Liver (tissue), 9 donors: Measurements from ENCODE around the gene SAV1. TPM values are rescaled to one million over a fixed set of nuclear protein-coding genes. Genes with fewer than 3 reads are reported as not detected.

ENCODE experiments used
- DNase-seq: peaks from one replicate; pipeline ENCODE4 v3.0.0-alpha.2; 2017; ENCODE audit warnings: low spot score
- H3K27ac ChIP-seq, 2 donors: one replicate each; pipeline ENCODE4 v1.7.0; 2013; ENCODE audit warnings: inconsistent platforms in 2 of 2, low read length in 2 of 2, control low read depth in 1 of 2, low read depth in 1 of 2, mild to moderate bottlenecking in 1 of 2
- H3K27me3 ChIP-seq, 4 donors: one replicate each; pipeline versions ENCODE4 v1.6.1 to v1.7.0; 2013; ENCODE audit warnings: low read length in 3 of 4, inconsistent platforms in 1 of 4, mild to moderate bottlenecking in 1 of 4, moderate library complexity in 1 of 4; ENCODE audit not compliant: control insufficient read depth in 4 of 4, insufficient read depth in 4 of 4
- H3K36me3 ChIP-seq, 4 donors: one replicate each; pipeline versions ENCODE4 v1.6.1 to v1.7.0; 2013; ENCODE audit warnings: low read length in 3 of 4, mild to moderate bottlenecking in 3 of 4, low read depth in 1 of 4, moderate library complexity in 1 of 4; ENCODE audit not compliant: control insufficient read depth in 4 of 4, insufficient read depth in 3 of 4
- H3K4me1 ChIP-seq, 4 donors: one replicate each; pipeline versions ENCODE4 v1.6.1 to v1.7.0; 2013; ENCODE audit warnings: low read length in 3 of 4, mild to moderate bottlenecking in 3 of 4, moderate library complexity in 1 of 4; ENCODE audit not compliant: control insufficient read depth in 4 of 4, insufficient read depth in 4 of 4
- H3K4me3 ChIP-seq, 3 donors: one replicate each; pipeline versions ENCODE4 v1.6.1 to v1.7.0; 2013; ENCODE audit warnings: low read length in 3 of 3, control low read depth in 1 of 3, low read depth in 1 of 3, mild to moderate bottlenecking in 1 of 3
- H3K9ac ChIP-seq, 2 donors: one replicate each; pipeline ENCODE4 v1.7.0; 2013; ENCODE audit warnings: low read length in 2 of 2, mild to moderate bottlenecking in 2 of 2, moderate library complexity in 2 of 2, control low read depth in 1 of 2, low read depth in 1 of 2
- H3K9me3 ChIP-seq, 4 donors: one replicate each; pipeline versions ENCODE4 v1.6.1 to v1.7.0; 2013; ENCODE audit warnings: low read length in 3 of 4; ENCODE audit not compliant: control insufficient read depth in 4 of 4
- CTCF ChIP-seq: fragments of 150-350 bp; IDR thresholded peaks from 2 replicates; pipeline ENCODE4 v1.5.1; 2017; ENCODE audit warnings: improper control_type of control experiment, low read depth, low read length; ENCODE audit not compliant: missing input control
- EGR1 ChIP-seq, 2 donors: IDR thresholded peaks; 2 replicates each; pipeline ENCODE4 v1.6.1; 2016 to 2018; ENCODE audit warnings: antibody characterized with exemption in 2 of 2, low read depth in 2 of 2
- FOXA1 ChIP-seq: IDR thresholded peaks from 2 replicates; pipeline ENCODE4 v1.6.1; 2016; ENCODE audit warnings: antibody characterized with exemption
- FOXA2 ChIP-seq: IDR thresholded peaks from 2 replicates; pipeline ENCODE4 v1.6.1; 2016; ENCODE audit warnings: antibody characterized with exemption
- GABPA ChIP-seq, 2 donors: IDR thresholded peaks in 1 of 2; conservative IDR thresholded peaks in 1 of 2; 2 replicates each; pipeline ENCODE4 v1.6.1; 2016; ENCODE audit warnings: antibody characterized with exemption in 2 of 2, mild to moderate bottlenecking in 1 of 2, moderate library complexity in 1 of 2
- HNF4A ChIP-seq, 2 donors: conservative IDR thresholded peaks; 2 replicates each; pipeline ENCODE4 v1.6.1; 2016; ENCODE audit warnings: antibody characterized with exemption in 2 of 2, mild to moderate bottlenecking in 2 of 2
- MAX ChIP-seq: IDR thresholded peaks from 2 replicates; pipeline ENCODE4 v1.6.1; 2016; ENCODE audit warnings: antibody characterized with exemption
- NR2F2 ChIP-seq: IDR thresholded peaks from 2 replicates; pipeline ENCODE4 v1.6.1; 2016; ENCODE audit warnings: antibody characterized with exemption
- RAD21 ChIP-seq, 2 donors: IDR thresholded peaks; 2 replicates each; pipeline ENCODE4 v1.6.1; 2016; ENCODE audit warnings: antibody characterized with exemption in 2 of 2, mild to moderate bottlenecking in 2 of 2
- REST ChIP-seq: IDR thresholded peaks from 2 replicates; pipeline ENCODE4 v1.6.1; 2016; ENCODE audit warnings: antibody characterized with exemption, mild to moderate bottlenecking
- RXRA ChIP-seq, 2 donors: IDR thresholded peaks; 2 replicates each; pipeline ENCODE4 v1.6.1; 2017 to 2018; ENCODE audit warnings: antibody characterized with exemption in 2 of 2, mild to moderate bottlenecking in 1 of 2
- SP1 ChIP-seq: IDR thresholded peaks from 2 replicates; pipeline ENCODE4 v1.6.1; 2018; ENCODE audit warnings: antibody characterized with exemption, mild to moderate bottlenecking
- TAF1 ChIP-seq: conservative IDR thresholded peaks from 2 replicates; pipeline ENCODE4 v1.6.1; 2016; ENCODE audit warnings: antibody characterized with exemption, mild to moderate bottlenecking
- YY1 ChIP-seq: IDR thresholded peaks from 2 replicates; pipeline ENCODE4 v1.6.1; 2016; ENCODE audit warnings: antibody characterized with exemption, mild to moderate bottlenecking
- WGBS: extraction: QIAGEN DNeasy Blood & Tissue Kit; methylation state at CpG from one replicate; pipeline ENCODE4 v1.1.7; 2013; 5-methylcytosine and 5-hydroxymethylcytosine counted together
- polyA plus RNA-seq, 2 donors: library from polyadenylated mRNA; stranded (reverse) in 1 of 2; unstranded in 1 of 2; fragments of 200-250 nt in 1 of 2; fragments of >200 nt in 1 of 2; fragmentation: Nextera tagmentation in 1 of 2; extraction: Ambion mirVana in 1 of 2; gene quantifications; one replicate each; pipeline versions ENCODE4 v1.2.1 to v1.2.3, GENCODE V29; 2013 to 2015
- total RNA-seq, 2 donors: library from RNA; depleted of rRNA; stranded (reverse); fragments of >200 nt; gene quantifications; one replicate each; pipeline ENCODE4 v1.2.3, GENCODE V29; 2014
- TF ChIP-seq, protein P1 (sequence below): IDR thresholded peaks from 2 replicates; pipeline ENCODE4 v1.6.1; 2016; ENCODE audit warnings: antibody characterized with exemption
- TF ChIP-seq, protein P2 (sequence below): IDR thresholded peaks from 2 replicates; pipeline ENCODE4 v1.6.1; 2016; ENCODE audit warnings: antibody characterized with exemption
- donor health status: healthy.
- donor health status: healthy.
- donor health status: healthy.
- donor health status: healthy.
- donor health status: healthy.

The SAV1 gene
- total and polyA plus RNA-seq, 4 donors = 4.9 to 14.0 (median 7.9) TPM

DNA sequence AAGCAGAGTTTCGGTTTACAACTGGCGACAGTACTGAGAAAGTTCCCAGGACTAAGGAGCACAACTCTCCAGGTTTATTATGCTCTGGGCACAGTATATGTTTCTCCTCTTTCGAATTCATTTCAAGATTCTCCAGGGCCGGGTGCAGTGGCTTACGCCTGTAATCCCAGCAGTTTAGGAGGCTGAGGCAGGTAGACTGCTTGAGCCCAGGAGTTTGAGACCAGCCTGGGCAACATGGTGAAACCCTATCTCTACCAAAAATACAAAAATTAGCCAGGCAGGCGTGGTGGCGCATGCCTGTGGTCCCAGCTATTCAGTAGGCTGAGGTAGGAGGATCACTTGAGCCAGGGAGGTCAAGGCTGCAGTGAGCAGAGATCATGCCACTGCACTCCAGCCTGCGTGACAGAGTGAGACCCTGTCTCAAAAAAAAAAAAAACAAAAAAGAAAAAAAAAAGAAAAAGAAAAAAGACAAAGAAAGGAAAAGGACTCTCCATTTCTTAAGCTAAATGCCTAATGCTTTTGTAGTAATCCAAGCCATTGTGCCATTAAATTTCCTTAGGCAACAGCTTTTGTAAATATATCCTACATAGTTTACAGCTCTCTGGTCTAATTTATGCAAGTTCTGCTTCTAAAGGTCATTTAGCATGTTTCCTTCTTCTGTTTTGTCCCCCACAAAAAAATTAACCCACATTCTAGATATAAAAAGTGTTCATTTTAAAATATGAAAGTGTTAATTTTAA lies 73.4 kb downstream of the SAV1 start:
- H3K27ac ChIP-seq = no peak overlapping the region
- no peak overlapping the region for H3K4me3 ChIP-seq
- no peaks in the 10 kb centered on the region for H3K9me3 ChIP-seq
- H3K9ac ChIP-seq = no peak overlapping the region
- H3K36me3 ChIP-seq = no peaks in the 10 kb centered on the region
- TF ChIP-seq EGR1 (IDR thresholded peaks at IDR 0.05; ENCODE audit: low read depth in 2 of 2) (no peak), HNF4A (conservative IDR thresholded peaks at IDR 0.05) (no peak), FOXA1 (no peak), GABPA (IDR thresholded peaks at IDR 0.05 in 1 of 2, conservative IDR thresholded peaks at IDR 0.05 in 1 of 2) (no peak), RXRA (IDR thresholded peaks at IDR 0.05) (no peak), MAX (no peak), FOXA2 (no peak), YY1 (no peak), RAD21 (IDR thresholded peaks at IDR 0.05) (no peak), NR2F2 (no peak), SP1 (no peak), TAF1 (no peak)
- TF ChIP-seq, protein P1, sequence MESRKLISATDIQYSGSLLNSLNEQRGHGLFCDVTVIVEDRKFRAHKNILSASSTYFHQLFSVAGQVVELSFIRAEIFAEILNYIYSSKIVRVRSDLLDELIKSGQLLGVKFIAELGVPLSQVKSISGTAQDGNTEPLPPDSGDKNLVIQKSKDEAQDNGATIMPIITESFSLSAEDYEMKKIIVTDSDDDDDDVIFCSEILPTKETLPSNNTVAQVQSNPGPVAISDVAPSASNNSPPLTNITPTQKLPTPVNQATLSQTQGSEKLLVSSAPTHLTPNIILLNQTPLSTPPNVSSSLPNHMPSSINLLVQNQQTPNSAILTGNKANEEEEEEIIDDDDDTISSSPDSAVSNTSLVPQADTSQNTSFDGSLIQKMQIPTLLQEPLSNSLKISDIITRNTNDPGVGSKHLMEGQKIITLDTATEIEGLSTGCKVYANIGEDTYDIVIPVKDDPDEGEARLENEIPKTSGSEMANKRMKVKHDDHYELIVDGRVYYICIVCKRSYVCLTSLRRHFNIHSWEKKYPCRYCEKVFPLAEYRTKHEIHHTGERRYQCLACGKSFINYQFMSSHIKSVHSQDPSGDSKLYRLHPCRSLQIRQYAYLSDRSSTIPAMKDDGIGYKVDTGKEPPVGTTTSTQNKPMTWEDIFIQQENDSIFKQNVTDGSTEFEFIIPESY = no peak
- TF ChIP-seq, protein P2, sequence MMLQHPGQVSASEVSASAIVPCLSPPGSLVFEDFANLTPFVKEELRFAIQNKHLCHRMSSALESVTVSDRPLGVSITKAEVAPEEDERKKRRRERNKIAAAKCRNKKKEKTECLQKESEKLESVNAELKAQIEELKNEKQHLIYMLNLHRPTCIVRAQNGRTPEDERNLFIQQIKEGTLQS = no peak
- peaks cover 0 to 2% (median under 1%) of the 10 kb centered on the region in 4 donors for H3K4me1 ChIP-seq
- 94% methylated on average over 8 of the region's 8 CpGs for WGBS
- no peaks in the 10 kb centered on the region for H3K27me3 ChIP-seq
- no peak for DNase-seq

GRCh38 chr14:50590464-50590863 lies 77.6 kb downstream of the SAV1 start:
- Histone ChIP-seq H3K36me3 (no peaks in the 10 kb centered on the region), H3K9me3 (no peaks in the 10 kb centered on the region), H3K27ac (no peak overlapping the region), H3K4me3 (no peak overlapping the region), H3K9ac (no peak overlapping the region), H3K27me3 (no peaks in the 10 kb centered on the region), H3K4me1 (no peaks in the 10 kb centered on the region)
- 73% methylated on average over 2 of the region's 2 CpGs for WGBS
- DNase-seq = no peak
- TF ChIP-seq CTCF = no peak
- TF ChIP-seq MAX = no peak
- TF ChIP-seq, protein P1 = no peak
- TF ChIP-seq FOXA2 = no peak
- no peak for TF ChIP-seq REST
- TF ChIP-seq, protein P2 = no peak
- TF ChIP-seq GABPA (IDR thresholded peaks at IDR 0.05 in 1 of 2, conservative IDR thresholded peaks at IDR 0.05 in 1 of 2) = no peak
- no peak for TF ChIP-seq NR2F2
